Gastrocnemius medialis (tissue), 4 donors: ENCODE results near the gene PDK4.

ENCODE experiments used
- CTCF ChIP-seq, 5 experiments: fragments of 450-650 bp in 3 of 5; fragments of 200-600 bp in 2 of 5; sonication (generic) in 2 of 5; IDR thresholded peaks in 4 of 5; conservative IDR thresholded peaks in 1 of 5; 1 replicate in 4 of 5; 2 replicates in 1 of 5; pipeline ENCODE4 v1.5.1; 2016 to 2019; ENCODE audit warnings: antibody characterized with exemption in 5 of 5, mild to moderate bottlenecking in 3 of 5, moderate library complexity in 3 of 5
- POLR2A ChIP-seq, 2 donors: fragments of 450-650 bp; IDR thresholded peaks; one replicate each; pipeline ENCODE4 v1.6.1; 2017; ENCODE audit warnings: antibody characterized with exemption in 2 of 2, mild to moderate bottlenecking in 2 of 2, moderate library complexity in 2 of 2

GRCh38 chr7:95581467-95581866 lies 14.8 kb downstream of the PDK4 start:
- TF ChIP-seq CTCF (IDR thresholded peaks at IDR 0.05 in 4 of 5, conservative IDR thresholded peaks at IDR 0.05 in 1 of 5) (no peak), POLR2A (IDR thresholded peaks at IDR 0.05) (no peak)
